HG02759 (cell line): ENCODE results near the gene BMS1.
"Not testable (repeated sequence)": the region's sequence is repeated elsewhere in the genome, so short reads cannot be mapped to it uniquely, and the experiment has no call there.

Experiments used
- ATAC-seq: cut with Tn5 transposase; IDR thresholded peaks from one replicate; pipeline ENCODE4 v1.9.1; 2021; ENCODE audit warnings: mild to moderate bottlenecking, moderate library complexity; ENCODE audit not compliant: unreplicated experiment

Gene BMS1

GRCh38 chr10:42864575-42864974 is 82.0 kb downstream of the BMS1 start:
- ATAC-seq = no peak

- ATAC-seq = no peak
Observed at GRCh38 chr10:42865716-42866114, 83.1 kb downstream of the BMS1 start.

- peak; percentile 79 for ATAC-seq
Observed at GRCh38 chr10:42866115-42866995, 83.8 kb downstream of the BMS1 start.

DNA sequence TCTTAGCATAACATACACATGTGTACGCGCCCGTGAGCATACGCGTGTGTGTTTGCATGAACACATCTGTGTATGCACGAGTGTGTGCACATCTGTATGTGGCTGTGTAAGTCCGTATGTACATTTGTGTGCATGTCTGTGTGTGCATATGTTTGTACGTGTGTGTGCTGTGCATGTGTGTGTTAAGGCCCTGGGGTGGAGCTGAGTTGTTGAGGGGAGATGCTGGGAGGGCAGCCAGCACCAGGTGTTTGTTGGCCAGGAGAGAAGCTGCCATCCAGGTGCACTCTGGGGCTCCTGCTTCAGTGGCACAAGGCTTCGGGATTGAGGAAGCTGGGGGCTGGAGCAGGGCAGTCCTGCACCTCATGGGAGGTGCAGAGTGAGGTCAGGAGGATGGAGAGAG is 85.0 kb downstream of the BMS1 start:
- ATAC-seq = no peak

DNA sequence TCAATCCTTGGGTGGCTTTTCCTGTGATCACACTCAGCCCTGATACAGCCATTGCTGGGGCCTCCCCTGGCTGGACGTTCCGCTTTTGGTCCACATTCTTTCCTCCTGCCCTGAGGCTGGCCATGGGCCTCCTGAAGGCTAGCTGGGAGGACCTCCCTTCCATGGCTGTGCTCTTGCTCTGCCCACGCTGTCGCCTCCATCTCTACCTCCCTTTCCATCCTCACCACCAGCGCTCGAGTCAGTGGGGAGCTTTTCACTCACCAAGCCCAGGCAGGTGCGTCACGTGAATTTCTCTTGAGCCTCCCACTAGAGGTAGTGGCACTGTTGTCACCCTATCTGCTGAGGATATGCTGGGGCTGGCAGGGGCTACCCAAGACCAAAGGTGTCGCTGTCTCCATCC is 85.9 kb downstream of the BMS1 start:
- no peak for ATAC-seq

- ATAC-seq = no peak
Observed at GRCh38 chr10:42869977-42870350, 87.4 kb downstream of the BMS1 start.

GRCh38 chr10:42871138-42871641 is 88.6 kb downstream of the BMS1 start:
- not testable (repeated sequence) for ATAC-seq

DNA sequence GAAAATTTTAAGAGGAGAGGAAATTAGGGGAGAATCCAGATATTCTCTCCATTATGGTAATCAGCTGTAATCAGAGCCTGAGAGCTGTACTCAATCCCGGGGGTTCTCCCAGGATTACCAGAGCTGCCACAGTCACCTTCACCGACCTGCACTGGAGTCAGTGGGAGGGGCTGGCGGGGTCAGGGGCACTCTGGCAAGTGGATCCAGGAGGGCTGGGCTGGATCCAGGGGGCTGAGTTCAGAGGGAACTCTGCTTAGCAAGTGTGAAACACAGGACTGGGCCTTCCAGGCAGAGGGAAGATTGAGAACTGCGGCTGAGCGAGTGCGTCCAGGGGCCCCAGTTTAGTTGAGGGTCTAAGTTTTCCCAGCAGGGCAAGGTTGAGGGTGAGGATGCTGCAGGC is 89.2 kb downstream of the BMS1 start:
- ATAC-seq = no peak

DNA sequence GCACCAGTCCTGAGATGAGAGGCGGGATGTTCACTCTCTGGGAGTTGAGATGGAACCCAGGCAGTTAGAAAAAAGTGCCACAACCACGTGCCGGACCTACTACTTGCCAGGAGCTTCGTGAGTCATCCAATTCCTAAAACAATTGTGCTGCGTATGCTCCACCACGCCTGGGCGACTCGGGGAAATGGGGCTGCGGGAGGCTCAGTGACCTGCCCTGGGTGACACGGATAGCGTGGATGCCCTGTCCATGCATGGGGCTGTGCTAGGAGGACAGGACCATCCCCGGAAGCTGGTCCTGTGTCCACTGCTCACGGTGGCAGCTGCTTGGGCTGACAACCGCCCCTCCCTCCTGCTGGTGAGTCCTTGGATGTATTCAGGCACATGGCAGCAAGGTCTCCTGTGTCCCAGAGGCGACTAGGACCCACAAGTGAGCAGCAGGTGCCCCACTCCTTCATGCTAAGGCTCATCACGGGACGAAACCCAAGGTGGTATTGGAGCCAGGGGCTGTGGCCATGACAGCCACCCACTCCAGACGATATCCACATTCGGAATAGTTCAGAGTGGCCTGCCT is 90.4 kb downstream of the BMS1 start:
- ATAC-seq = no peak

DNA sequence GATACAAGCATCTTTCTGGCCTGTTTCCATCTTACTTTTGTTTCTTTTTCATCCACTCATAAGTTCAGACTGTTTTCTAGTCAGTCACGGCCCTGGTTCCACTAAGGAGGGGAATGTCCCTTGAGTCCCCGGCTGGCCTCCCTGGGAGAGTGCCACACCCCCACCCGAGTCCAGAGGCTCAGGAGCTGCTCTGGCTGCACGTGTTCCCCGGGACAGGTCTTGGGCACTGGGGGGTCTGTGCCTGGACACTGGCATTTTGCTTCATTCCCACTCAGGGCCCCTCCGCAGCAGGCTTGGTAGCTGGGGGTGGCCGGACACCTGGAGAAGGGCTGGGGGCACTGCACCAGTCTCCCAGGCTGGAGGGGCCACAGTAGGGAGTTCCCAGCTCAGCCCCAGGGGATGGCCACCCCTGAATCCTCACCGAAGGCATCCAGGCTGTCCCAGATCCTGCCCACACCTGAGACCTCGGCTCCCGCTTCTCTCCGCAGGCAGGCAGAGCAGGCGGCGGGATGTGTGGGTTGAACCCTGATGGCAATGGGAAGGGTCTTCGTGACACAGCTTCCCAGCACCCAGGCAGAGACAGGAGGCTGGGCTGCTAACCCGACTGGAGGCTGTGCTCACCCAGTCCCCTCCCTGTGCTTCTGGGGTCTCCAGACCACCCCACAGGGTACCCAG is 92.3 kb downstream of the BMS1 start:
- ATAC-seq = no peak

- no peak for ATAC-seq
Observed at GRCh38 chr10:42875388-42875755, 92.8 kb downstream of the BMS1 start.

DNA sequence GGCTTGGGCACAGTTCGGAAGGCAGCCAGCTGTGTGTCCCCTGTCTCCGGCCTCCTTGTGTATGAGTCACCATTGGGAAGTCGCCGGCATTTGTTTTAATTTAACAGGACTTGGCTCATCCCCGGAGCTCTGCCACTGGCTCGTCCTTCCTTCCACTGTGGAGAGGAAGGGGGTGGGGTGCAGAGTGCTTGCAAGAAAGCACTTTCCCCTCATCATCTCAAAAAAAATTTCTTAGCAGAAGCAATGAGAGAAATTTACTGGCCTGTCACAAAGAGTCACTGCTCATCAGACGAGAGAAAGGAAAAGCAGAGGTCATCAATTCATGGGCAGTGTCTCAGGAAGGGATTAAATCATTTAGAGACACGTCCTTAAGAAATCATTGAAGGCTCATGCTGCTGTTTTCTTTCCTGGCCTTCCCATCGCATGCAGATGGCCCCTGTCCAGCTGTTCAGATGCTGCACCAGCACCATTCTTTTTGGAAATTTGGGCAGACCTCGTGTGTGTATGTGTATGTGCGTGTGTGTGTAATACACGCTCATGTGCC is 93.3 kb downstream of the BMS1 start:
- no peak for ATAC-seq

DNA sequence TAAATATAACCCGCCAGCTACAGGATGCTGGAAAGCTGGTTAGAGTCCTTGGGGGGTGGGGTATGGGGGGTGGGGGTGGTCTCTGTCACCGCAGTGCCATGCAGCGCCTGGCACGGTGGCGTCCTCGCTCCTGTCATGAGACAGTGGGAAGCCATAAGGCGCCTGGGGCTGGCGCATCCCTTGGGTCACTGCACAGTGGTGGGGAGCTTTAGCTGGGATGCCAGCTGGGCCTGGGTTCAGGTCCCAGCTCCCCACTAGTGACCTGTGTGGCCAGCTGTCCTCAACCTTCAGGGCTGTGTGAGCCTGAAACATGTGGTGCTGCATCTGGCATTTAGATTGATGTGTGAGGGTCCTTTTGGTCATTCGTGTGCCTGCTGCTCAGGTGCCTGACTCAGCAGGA is 93.9 kb downstream of the BMS1 start:
- no peak for ATAC-seq

DNA sequence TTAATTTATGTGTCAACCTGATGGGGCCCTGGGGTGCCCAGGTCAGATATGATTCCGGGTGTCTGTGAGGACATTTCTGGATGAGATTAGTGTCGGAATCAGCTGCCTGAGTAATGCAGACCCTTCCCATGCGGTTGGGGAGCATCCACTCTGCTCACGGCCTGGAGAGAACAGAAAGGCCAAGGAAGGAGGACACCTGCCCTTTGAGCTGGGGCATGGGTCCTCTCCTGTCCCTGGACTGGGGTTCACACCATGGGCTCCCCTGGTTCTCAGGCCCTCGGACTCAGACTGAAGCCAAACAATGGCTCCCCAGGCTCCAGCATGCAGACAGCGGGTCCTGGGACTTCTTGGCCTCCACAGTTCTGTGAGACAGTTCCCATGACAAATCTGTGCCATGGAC is 94.3 kb downstream of the BMS1 start:
- no peak for ATAC-seq

GRCh38 chr10:42877496-42878030 is 95.0 kb downstream of the BMS1 start:
- ATAC-seq = no peak

DNA sequence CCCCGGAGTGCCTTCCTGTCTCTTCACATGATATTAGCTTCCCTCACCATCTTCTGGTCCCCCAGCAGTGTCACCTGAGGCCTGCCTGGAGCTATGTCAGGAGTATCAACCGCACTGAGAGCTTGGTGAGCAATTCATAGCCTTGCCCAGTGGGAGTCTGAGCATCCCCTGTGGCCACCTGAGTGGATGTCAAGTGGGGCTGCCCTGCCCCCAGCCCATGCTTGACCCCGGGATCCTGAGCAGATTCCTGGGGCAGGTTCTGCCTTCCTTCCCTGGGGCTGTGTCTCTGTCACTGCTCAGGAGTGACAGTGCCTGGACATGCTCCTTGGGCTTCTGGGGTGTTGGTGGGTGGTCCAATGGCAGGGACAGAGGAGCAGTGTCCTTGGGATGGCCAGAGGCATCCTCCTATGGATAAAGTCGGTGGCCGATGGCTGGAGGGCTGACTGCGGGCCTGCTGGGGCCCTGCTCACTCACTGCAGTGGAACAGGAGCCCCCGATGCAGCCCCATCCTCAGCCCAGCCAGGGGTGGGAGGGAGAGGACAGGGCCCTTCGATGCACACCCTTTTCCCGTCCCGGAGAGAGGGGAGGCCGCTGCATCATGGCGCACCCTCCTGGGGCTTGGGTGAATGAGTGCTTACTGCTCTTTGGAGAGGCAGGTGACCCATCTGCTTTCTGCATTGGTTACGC is 95.7 kb downstream of the BMS1 start:
- no peak for ATAC-seq

DNA sequence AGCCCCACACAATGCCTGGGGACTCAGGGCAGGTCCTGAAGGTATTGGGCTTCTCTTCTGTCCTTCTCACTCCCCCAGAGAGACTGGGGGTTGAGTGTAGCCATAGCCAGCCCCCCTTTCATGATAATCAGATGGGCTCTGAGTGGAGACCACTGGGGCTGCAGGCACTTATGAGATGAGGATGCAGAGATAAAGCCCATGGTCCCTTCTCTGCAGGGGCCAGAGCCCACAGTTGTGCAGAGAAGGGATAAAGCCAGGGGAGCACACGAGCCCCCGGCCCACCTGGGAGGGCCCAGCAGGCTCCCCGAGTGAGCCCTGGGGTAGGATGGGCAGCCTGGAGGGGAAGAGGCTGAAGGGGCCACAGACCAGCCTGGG is 96.2 kb downstream of the BMS1 start:
- no peak for ATAC-seq

DNA sequence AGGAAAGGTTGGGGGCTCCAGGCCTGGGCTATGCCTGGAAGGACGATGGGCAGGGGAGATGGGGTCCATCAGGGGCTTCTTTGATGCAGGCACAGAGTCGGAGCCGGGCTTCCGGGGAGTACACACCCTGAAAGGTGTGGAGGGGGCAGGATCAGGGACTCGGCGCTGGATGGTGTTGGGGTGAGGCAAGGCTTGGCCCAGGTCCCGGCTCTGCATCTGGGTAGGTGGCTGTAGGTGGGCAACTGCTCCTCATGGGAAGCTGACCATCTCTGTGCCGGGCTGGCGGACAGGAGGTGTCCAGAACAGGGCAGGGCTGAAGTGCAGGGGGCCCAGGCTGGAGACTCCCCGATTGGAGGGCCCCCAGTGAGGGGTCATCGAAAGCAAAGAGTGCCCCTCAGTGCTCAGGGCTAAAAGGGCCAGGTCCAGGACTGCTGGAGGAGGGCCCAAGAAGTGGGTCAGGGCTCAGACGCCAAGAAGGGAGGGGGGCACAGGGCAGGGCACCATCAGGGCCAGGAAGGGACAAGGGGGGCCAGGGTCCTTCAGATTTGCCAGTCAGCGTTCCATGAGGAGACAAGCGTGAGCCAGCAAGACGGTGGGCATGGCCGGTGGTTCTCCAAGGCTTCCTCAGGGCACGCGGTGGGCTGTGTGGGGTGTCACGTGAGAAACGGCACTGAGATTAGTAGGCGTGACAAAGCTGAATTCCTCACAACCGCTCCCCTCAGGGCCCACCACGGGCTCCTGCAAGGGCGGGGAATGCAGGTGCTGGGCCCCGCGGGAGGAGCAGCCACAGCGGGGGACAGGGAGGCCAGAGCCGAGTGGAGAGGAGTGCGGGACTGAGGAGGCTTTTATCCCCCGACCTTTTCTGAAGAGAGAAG is 97.0 kb downstream of the BMS1 start:
- no peak for ATAC-seq

- ATAC-seq = no peak
Observed at GRCh38 chr10:42880255-42880620, 97.6 kb downstream of the BMS1 start.

- no peak for ATAC-seq
Observed at GRCh38 chr10:42882597-42882996, 100.0 kb downstream of the BMS1 start.
